Measurements from ENCODE around the gene SFT2D3. TPM values are rescaled to one million over a fixed set of nuclear protein-coding genes. Genes with fewer than 3 reads are reported as not detected.

SFT2D3 gene
- polyA plus RNA-seq, 3 donors = 2.8 to 4.8 (median 3.6) TPM

DNA sequence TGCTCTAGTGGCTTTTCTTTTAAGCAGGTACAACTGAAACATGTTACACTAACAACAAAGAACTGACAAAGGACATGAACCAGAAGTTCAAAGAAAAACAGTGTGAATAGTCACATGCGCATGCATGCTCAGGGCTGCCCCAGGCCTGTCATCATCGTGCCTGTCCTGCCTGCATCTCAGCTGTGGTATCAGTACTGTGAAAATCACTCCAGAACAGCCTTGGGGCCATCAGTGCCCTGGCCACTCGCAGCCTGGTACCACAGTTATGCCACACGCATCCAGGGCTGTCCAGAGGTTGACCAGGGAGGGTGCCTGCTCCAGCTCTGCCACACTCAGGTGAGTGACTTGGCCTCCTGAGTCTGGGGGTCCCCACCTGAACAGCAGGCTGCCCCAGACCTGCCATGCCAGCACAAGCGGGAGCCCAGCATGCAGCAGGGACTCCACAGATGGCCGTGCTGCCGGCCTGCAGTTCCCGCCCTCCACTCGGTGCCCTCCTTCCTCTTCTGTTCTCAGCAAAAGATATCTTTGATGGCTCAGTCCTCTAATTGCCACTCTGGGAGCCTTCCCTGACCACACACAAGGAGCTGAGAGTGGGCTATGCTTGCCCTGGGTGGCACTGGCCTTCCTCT, 38.2 kb upstream of the SFT2D3 start:
- H3K27ac ChIP-seq (ENCODE audit: low read depth, low read length) = no peak overlapping the region
- WGBS, 3 donors = 76 to 80% (median 79%) methylated on average over 9 of the region's 9 CpGs

- no peak overlapping the region for H3K27ac ChIP-seq (ENCODE audit: low read depth, low read length)
- WGBS, 3 donors = 69 to 71% (median 69%) methylated on average over 6 of the region's 6 CpGs
These were observed 37.7 kb upstream of the SFT2D3 start for GRCh38 chr2:127663566-127664064.

- H3K27ac ChIP-seq (ENCODE audit: low read depth, low read length) = no peak overlapping the region
- WGBS, 3 donors = 16 to 27% (median 22%) methylated on average over 65 to 69 of the region's 69 CpGs
These were observed 37.0 kb upstream of the SFT2D3 start for GRCh38 chr2:127664065-127664894.

- H3K27ac ChIP-seq (ENCODE audit: low read depth, low read length) = no peak overlapping the region
- 90 to 96% (median 90%) methylated on average over 6 of the region's 6 CpGs for WGBS, 3 donors
These were observed 36.4 kb upstream of the SFT2D3 start for GRCh38 chr2:127664895-127665225.

DNA sequence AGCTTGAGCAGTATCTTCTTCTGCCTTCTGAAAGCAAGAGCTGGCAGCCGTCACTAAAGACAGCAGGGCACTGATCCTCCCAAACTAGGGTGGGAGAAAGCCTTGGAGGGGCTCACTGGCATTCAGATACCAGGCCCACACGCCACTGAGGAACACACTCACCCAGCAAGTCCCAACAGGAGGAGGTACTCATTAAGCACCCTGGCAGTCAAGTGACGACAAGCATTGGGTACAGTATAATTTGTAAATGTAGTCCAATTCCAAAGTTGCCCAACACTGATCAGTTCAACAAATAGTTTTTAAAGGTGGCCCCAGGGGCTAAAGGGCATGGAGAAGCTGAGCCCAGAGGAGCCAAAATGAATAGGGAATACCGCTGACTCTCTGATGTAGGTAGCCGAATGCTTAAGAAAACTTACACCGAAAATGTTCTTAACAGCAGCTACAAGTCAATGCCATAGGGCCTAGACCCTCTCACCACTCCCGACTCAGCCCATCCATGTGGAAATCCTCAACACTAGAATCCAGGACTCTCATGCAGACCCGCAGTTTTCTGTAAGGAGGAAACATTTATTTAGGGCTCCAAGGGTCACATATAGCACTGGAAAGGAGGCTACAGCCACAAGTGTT, 35.9 kb upstream of the SFT2D3 start:
- no peak overlapping the region for H3K27ac ChIP-seq (ENCODE audit: low read depth, low read length)
- 89 to 94% (median 91%) methylated on average over 8 of the region's 8 CpGs for WGBS, 3 donors

DNA sequence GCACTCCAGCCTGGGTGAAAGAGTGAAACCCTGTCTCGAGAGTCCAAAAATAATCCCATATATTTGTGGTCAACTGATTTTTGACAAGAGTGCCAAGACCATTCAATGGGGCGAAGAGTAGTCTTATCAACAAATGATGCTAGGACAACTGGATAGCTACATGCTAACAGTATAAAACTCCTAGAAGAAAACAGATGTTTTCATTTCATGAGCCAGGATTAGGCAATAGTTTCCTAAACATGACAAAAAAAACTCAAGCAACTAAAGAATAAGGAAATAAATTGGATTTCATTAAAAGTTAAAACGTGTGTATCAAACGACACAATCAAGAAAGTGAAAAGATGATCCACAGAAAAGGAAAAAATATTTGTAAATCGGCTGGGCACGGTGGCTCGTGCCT, 32.2 kb upstream of the SFT2D3 start:
- 73 to 77% (median 77%) methylated on average over 7 of the region's 7 CpGs for WGBS, 3 donors
- H3K27ac ChIP-seq (ENCODE audit: low read depth, low read length) = no peak overlapping the region

- H3K27ac ChIP-seq (ENCODE audit: low read depth, low read length) = no peak overlapping the region
- WGBS, 3 donors = 74 to 85% (median 80%) methylated on average over 10 of the region's 10 CpGs
These were observed 31.0 kb upstream of the SFT2D3 start for GRCh38 chr2:127670055-127670956.

GRCh38 chr2:127670957-127671290, 30.4 kb upstream of the SFT2D3 start:
- no peak overlapping the region for H3K27ac ChIP-seq (ENCODE audit: low read depth, low read length)
- 71 to 91% (median 88%) methylated on average over 5 of the region's 5 CpGs for WGBS, 3 donors

- WGBS, 3 donors = 74 to 81% (median 80%) methylated on average over 14 of the region's 14 CpGs
- H3K27ac ChIP-seq (ENCODE audit: low read depth, low read length) = no peak overlapping the region
These were observed 29.6 kb upstream of the SFT2D3 start for GRCh38 chr2:127671557-127672302.

GRCh38 chr2:127672341-127673224, 28.7 kb upstream of the SFT2D3 start:
- H3K27ac ChIP-seq (ENCODE audit: low read depth, low read length) = no peak overlapping the region
- WGBS, 3 donors = 60 to 75% (median 68%) methylated on average over 19 to 20 of the region's 20 CpGs

DNA sequence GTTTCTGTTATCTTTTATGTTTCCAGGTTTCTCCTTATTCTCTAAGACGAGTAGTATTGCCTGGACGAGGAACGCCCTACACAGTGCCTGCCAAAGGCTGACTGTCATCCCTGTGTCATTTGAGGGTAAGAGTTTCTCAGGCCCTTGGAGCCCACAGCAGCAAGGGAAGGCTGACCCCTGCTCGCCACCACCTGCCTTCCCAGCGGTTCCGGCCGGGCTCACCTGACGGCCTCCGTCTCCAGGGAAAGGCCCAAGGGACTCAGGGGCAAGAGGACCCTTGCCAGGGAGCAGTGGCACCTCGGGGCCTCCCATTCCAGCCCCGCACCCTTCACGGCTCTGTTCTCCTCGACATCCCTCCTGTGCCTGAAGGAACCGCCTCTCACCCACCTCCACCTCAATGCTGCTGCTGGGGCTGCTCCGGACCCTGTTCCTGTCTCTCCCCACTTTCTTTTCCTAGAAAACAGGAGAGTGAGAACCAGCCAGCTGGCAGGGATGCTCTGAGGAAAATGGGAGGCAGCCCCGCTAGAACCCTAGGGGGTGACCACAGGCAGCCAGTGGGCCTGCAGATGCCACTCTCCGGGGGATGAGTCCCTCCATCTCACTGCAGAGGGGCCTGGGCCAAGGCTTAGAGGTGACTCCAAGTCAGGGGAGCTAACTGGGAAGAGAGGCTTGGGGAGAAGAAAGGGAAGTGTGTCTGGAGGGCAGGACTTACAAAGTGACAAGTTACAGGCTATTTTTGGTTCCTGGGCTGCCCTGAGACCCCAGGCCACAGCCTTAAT, 27.8 kb upstream of the SFT2D3 start:
- 59 to 77% (median 70%) methylated on average over 16 to 17 of the region's 17 CpGs for WGBS, 3 donors
- H3K27ac ChIP-seq (ENCODE audit: low read depth, low read length) = peak overlapping the region; percentile 17

DNA sequence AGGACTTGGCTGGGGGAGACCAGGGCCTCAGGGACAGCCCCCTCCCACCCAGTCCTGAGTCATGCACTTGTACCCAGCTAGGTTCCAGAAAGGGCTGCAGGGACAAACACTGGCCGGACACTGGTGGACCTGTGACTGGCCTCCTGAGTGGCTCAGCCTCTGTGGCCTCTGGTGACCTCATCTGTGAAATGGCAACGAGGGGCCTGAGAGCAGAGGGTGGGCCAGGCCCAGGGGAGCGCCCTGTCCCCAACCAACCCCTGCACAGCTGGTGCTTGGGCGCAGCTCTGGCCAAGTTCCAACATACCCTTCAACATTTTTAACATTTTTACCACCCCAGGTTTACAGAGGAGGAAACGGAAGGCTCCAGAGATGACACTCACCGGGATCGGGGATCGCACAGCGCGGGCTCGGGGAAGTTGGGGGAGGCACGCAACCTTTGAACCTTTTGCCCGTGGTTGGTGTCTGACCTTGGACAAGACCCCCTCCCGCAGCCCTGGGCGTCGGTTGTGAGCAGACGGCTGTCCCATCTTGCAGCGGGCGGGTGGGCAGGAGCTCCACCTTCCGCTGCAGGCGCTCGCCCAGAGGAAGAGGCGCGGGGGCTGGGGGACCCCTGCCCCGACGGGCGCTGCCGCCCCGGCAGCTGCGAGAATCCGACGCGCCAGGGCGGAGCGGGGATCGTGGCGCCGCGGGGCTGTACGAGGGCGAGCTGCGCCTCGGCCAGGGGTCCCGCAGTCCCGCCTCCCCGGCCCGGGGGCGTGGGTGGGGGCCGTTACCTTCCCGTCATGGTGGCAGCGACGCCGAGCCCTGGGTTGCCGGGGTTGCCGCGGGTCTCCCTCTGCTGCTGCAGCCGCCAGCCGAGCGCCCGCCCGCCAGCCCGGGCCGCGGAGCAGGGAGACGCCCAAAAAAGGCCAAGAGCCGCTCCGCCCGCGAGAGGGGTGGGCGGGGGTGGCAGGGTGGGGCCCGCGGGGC, 26.8 kb upstream of the SFT2D3 start:
- WGBS, 3 donors = 4 to 7% (median 5%) methylated on average over 52 to 72 of the region's 72 CpGs
- peak overlapping the region; percentile 17 for H3K27ac ChIP-seq (ENCODE audit: low read depth, low read length)

- 2 to 6% (median 4%) methylated on average over 51 to 55 of the region's 56 CpGs for WGBS, 3 donors
- no peak within 1 kb of the TSS for H3K27ac ChIP-seq (ENCODE audit: low read depth, low read length)
These were observed 25.7 kb upstream of the SFT2D3 start, which contains the start of gene LIMS2 for GRCh38 chr2:127675331-127676261. Gene LIMS2 (minus strand): TSS chr2:127675530. CDS start chr2:127675024, 506 bp downstream.

DNA sequence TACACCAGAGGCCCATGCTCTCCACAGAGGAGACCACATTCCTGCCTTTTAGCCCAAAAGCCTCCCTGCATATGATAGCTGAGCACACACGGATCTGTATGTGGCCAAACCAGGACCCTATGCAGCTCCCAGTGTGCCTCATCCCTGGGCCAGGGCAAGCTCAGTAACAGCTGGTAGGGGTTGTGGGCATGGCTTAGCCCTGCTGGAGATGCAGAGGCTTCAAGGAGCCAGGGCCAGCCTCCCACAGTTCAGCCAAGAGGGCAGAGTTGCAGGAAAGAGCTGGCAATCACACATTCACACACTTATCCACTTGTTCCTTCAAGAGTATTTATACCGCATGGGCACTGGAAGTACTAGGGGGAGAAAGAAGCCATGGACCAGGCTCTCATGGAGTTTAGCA, 24.4 kb upstream of the SFT2D3 start:
- 76 to 84% (median 78%) methylated on average over 2 of the region's 2 CpGs for WGBS, 3 donors
- H3K27ac ChIP-seq (ENCODE audit: low read depth, low read length) = no peak overlapping the region
